NCI-H1417 (cell line): ENCODE results near the gene TMSB10.
"Not testable (repeated sequence)": the region's sequence is repeated elsewhere in the genome, so short reads cannot be mapped to it uniquely, and the experiment has no call there.

Source experiments
- DNase-seq, 3 experiments: peaks; one replicate each; lab custom pipeline; 2025; lab: John Stamatoyannopoulos, UW

Gene TMSB10

DNA sequence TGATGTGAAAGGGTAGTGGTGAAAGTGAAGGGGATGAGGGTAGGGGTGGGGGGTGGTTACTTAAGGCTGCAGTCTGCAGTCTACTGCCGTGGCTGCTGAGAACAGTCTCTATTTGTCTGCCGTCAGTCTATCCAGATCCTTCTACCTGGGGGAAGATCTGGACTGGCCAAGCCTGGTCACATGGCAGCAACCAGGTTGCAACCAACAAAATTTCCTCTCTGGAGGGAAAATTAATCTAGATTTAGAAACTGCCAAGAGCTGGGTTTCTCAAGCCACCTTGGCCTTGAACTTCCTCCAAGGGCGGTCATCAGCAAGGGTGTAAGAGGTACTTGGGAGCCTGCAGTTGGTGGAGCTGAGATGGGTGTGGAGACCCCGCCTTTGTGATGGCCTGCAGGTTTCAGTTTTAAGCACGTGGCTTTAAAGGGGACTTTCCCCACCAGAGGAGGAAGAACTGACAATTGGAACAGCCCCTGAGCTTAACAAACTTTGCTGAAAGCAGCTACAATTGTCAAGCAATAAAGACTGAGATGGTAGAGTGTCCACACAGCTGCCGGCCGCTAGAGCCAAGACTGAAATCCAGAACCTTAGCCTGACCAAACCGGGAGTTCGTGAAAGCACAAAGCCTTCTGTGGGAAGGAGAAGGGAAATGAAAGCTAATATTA is 34.1 kb downstream of the TMSB10 start:
- no peak for DNase-seq

DNA sequence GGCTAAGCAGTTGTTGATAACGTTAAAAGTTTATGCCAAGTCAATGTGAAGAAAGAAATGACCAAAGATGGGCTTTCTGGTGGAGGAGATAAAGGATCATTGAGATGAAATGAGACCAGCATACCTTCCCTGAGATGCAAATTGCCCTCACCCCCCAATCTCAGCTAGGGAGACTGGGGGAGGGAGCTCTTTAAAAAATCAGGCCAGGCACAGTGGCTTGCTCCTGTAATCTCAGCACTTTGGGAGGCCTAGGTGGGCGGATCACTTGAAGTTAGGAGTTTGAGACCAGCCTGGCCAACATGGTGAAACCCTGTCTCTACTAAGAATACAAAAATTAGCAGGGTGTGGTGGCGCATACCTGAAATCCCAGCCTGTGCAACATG is 34.6 kb downstream of the TMSB10 start:
- no peak for DNase-seq

DNA sequence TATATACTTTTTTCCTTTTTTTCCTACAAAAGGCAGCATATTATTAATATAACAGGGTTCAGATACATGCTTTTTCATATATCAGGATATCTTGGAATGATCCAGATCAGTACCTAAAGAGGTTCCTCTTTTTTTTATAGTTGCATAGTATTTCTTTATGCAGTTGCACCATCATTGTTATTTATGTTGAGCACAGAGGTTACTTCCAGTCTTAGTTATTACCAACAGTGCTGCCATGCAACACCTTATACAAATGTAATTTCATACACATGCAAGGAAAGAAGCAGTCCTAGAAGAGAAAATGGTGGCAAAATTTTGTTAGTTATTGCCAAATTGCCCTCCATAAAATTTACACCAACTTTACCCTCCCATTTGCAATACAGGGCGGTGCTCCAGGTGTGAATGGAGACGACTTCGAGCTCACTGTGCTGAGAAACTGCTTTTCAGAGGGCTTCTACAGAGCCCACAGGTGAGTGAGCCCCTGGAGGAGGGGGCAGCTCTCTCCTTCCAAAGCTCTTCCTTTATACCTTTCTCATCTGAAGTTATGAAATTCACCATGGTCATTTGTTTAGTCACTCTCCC is 35.5 kb downstream of the TMSB10 start:
- DNase-seq = no peak

DNA sequence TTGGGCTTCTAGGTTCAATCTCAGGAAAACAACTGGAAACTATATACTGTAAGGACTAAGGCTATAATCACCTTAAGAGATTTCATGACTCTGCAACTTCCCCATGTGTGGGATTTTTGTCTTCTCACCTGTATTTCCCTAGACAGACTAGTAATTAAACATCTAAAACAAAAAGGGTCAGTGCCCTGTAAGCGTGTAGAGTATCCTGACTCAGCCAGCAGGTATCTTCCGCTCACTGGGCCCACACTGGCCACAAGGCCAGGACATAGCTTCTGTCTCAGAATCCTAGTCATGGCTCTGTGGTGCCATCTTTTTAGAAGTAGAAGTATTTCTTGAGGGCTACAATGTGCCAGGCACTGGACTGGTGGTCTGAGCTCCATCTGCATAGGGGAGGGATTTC is 36.7 kb downstream of the TMSB10 start:
- DNase-seq = no peak

DNA sequence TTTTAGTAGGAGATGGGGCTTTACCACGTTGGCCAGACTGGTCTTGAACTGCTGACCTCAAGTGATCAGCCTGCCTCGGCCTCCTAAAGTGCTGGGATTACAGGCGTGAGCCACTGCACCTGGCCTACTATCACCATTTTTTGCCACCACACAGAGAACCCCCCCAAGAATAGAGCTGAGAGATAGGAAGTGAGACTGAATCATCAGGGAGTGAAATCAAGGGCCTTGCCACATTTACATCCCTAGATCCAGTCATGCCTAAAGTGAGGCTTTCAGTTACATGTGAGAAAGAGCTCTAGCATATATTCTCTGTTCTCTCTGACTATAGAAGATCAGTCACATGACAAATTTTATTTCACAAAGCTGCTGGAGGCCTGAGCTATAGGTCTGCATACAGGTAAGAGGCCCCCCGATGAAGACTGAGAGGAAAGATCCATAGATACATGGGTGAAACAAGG is 37.5 kb downstream of the TMSB10 start:
- no peak for DNase-seq

DNA sequence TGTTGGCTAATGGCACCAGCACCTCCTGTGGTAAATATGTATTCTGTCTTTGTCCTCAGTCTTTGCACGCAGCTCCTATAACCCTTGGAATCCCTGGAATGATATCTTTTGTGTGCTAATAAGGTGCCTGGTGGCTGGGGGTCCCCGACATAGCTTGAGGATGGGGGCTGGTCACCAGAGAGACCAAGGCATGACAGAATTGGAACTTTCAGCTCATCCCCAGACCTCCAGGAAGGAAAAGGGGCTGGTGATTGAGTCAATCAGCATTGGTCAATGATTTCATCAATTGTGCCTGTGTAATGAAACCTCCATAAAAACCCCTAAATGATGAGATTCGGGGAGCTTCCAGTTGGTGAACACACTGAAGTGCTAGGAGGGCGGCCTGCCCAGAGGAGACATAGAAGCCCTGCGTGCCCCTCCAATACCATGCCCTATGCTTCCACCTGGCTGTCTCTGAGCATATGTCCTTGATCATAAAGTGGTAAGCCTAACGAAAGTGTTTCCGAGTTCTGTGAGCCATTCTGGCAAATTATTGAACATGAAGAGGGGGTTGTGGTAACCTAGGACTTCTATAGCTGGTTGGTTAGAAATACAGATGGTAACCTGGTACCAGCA is 38.9 kb downstream of the TMSB10 start:
- DNase-seq = no peak

DNA sequence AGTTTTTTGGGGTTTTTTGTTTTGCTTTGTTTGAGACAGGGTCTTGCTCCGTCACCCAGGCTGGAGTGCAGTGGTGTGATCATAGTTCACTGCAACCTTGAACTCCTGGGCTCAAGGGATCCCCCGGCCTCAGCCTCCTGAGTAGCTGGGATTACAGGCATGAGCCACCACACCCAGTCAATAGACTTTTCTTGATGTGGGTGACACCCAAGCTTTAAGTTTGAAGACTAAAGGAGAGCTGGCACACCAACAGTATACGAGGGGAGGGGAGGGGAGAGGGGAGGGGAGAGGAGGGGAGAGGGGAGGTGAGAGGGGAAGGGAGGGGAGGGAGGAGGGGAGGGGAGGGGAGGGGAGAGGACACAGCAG is 40.4 kb downstream of the TMSB10 start:
- not testable (repeated sequence) for DNase-seq

DNA sequence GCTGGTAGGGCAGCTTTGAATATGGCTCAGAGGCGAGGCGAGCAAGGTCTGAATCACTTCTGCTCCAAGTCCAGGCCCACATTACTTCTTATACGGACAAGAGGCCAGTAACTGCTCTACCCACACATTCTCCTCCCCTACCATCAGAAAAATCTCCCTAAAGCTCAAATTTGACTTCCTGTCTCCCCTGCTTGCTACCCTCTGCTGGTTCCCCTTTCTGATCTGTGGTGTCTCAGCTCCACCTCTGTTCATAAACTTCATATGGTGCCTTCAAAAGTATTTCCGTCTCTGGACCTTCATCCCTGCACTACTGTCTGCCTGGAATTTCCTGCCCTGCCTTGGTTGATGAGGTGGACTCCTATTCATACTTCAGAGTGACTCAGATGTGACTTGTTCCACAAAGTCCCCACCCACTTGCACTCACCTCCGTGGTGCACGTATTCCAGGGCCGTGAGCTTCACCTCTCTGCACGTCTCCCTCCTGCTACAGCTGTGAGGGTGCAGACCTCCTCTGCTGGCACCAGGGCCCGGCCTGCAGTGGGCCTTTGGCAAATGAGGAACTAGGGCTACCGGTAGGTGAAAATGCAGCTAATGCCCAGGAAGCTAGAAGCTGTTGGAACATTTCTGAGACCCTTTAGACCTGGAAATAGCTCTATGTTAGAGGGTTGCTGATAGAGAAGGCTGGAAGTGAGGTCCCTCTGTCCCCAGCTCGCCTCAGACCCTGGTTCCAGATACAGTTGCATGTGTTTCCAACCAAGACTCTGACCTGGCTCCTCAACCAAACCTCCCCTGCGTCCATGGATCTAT is 41.0 kb downstream of the TMSB10 start:
- no peak for DNase-seq

DNA sequence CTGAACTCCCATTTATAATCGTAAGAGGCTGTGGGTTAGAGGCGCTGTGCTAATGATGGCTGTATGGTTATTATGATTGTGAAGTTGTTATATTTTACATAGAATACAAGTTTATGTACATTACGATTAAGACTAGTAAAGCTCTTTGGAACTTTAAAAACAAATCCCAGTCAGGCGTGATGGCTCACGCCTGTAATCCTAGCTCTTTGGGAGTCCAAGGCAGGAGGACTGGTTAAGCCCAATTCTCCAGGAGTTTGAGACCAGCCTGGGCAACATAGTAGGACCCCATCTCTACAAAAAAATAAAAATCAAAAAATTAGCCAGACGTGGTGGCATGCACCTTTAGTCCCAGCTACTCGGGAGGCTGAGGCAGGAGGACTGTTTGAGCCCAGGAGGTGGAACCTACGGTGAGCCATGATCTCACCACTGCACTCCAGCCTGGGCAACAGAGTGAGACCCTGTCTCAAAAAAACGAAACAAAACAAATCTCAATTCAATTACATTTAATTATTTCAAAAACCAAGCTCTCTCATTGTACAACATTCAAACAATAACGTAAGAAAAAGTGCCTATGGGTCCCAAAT is 41.6 kb downstream of the TMSB10 start:
- DNase-seq = no peak

DNA sequence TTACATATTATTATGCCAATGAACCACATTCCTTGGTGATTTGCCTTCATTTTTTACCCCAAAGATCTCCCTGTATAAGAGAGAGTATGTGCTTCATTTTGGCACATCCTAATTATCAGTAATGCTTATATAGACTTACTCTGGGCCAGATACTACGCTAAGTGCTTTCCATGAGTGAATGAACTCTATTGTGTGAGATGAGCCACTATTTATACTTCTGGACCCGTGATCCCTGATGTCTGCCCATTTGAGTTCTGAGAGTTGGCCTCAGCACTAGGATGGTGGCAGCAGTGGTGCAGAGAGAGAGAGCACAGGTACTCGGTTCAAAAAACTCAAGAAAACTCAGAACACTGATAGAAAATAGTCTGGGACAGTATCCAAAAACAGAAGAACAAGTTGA is 48.1 kb downstream of the TMSB10 start:
- DNase-seq = no peak

DNA sequence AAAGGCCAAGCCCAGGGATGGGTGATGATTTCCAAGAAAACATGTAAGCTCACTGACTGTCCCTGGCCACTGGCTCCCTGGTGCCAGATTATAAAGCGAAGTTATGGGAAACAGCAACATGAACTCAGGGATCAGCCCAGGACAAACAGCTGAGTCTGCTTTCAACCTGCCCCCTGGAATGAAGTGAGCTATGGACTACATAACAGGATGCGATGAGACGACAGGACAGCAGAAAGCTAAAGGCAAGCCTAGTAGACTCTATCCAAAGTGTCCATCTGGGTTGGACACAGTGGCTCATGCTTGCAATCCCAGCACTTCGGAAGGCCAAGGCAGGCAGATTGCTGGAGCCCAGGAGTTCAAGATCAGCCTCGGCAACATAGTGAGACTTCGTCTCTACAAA is 48.9 kb downstream of the TMSB10 start:
- no peak for DNase-seq
